HG03175 (cell line): ENCODE data around the gene TESK2.
"Not testable (repeated sequence)": the region's sequence is repeated elsewhere in the genome, so short reads cannot be mapped to it uniquely, and the experiment has no call there.

ENCODE experiments used
- ATAC-seq: cut with Tn5 transposase; IDR thresholded peaks from one replicate; pipeline ENCODE4 v1.9.1; 2021; ENCODE audit warnings: mild to moderate bottlenecking, moderate library complexity; ENCODE audit not compliant: unreplicated experiment

TESK2 gene, protein sequence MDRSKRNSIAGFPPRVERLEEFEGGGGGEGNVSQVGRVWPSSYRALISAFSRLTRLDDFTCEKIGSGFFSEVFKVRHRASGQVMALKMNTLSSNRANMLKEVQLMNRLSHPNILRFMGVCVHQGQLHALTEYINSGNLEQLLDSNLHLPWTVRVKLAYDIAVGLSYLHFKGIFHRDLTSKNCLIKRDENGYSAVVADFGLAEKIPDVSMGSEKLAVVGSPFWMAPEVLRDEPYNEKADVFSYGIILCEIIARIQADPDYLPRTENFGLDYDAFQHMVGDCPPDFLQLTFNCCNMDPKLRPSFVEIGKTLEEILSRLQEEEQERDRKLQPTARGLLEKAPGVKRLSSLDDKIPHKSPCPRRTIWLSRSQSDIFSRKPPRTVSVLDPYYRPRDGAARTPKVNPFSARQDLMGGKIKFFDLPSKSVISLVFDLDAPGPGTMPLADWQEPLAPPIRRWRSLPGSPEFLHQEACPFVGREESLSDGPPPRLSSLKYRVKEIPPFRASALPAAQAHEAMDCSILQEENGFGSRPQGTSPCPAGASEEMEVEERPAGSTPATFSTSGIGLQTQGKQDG

DNA sequence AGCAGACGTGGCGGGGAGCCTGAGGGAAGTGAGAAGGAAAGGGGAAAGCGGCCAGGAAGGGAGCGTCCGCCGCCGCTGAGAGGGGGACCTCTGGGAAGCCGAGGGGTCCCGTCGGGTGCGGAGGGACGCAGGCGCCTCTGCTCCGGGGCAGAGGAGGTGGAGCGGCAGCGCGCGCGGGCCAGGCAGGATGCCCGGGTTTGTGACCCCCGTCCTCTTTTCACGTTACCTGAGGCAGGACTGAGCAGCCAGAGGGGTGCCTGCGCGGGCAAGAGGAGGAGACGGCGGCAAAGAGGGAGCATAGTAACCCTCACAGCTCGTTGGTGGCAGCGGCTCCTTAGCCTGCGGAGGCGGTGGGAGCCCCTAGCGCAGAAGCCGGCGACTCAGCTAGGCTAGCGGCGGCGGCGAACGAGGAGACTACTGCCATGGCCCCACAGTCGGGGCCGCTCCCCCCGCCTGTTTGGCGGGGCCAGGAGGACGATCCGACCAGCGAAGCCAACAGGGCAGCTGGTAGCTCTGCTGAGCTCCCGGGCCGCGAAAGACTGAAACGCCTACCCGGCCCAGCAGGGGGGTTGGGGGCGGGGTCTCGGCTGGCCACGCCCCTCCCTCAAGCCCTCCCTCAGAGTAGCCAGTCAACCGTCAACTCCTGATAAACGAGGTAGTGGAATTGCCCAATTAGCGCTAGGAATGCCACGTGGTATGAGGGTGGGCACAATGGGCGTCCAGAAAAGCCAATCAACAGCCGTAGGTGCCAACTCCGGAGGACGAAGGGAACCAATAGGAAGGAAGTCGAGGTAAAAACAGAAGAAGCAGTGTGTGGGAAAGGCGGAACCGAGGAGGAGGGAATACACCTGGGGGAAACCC, at the start of gene TESK2:
TSS of gene TESK2 (minus strand) at position 538 of the 861 bp plus-strand sequence. CDS start 33,378 bp downstream, outside the sequence.
- peak; percentile 87 for ATAC-seq

DNA sequence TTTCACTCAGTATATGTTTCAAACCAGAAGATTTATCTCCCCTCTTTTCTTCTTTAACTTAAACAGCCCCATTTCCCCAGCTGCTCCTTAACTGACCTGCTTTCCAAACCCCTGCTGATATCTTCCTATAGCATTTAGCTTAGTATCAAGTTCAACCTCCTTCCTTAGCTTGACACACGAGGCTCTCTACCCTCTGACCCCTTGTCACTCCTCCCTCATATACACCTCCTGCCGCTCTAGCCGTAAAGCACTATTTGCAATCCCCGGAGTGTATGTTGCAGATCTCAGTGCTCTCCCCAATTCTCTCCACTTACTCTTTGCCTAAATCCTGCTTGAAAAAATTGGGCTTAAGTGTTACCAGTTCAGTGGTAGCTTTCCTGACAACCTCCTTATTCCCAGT, 45.9 kb upstream of the TESK2 start:
- no peak for ATAC-seq

DNA sequence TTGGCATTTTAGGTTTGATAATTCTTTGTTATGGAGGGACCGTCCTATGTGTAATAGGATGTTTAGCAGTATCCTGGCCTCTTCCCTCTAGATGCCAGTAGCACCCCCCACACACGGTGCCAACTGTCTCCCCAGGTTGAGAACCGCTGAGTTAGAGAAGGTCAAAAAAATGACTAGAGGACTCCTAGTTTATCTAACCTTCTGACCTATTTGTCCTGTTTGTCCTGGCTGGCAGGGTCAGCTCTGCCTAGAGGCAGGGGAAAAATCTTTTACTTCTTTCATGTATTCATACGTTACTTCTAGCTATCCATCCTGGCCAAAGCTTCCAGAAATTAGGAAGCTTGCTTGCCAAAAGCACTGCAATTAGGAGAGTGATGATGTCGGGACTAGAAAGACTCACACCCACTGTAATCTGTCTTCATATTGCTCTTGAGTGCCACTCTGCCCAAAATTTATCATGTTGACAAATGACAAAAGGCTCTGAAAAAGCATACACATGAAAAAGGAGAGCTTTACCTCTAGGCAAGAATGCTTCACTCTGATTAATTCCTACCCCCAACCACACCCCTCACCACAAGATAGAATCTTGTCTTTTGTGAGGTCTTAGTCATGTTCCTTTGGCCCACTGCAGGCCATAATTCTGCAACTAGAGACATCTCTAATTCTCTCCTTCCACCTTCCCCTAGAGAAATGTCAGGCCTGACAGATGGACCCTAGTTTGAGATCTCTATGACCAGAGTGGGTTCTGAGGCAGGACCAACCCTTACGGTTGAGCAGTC, 45.2 kb upstream of the TESK2 start:
- no peak for ATAC-seq

DNA sequence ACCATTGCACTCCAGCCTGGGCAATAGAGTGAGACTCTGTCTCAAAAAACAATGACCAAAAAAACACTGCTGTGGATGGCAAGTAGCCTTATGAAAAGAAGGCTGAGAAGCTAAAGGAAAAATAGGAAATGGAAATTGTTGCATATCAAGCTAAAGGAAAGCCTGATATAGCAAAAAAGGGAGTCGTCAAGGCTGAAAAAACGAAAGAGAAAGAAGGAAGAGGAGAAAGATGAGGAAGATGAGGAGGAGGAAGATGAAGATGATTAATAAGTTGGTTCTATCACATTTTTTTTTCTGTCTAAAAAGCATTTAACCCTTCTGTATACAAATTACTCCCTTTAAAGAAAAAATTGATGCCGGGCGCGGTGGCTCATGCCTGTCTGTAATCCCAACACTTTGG, 40.9 kb upstream of the TESK2 start:
- no peak for ATAC-seq

DNA sequence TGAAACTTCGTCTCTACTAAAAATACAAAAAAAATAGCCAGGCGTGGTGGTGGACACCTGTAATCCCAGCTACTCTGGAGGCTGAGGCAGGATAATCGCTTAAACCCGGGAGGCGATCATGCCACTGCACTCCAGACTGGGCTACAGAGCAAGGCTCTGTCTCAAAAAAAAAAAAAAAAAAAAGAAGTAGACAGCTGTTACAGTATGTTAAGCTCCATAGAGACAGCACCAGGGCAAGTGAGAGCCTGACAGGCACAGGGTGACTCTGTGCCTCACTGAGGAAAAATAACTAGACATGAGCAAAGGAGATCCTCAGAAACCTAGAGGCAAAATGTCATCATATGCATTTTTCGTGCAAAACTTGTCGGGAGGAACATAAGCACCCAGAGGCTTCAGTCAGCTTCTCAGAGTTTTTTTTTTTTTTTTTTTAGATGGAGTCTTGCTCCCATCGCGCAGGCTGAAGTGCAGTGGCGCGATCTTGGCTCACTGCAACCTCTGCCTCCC, 39.7 kb upstream of the TESK2 start:
- ATAC-seq, result no peak

DNA sequence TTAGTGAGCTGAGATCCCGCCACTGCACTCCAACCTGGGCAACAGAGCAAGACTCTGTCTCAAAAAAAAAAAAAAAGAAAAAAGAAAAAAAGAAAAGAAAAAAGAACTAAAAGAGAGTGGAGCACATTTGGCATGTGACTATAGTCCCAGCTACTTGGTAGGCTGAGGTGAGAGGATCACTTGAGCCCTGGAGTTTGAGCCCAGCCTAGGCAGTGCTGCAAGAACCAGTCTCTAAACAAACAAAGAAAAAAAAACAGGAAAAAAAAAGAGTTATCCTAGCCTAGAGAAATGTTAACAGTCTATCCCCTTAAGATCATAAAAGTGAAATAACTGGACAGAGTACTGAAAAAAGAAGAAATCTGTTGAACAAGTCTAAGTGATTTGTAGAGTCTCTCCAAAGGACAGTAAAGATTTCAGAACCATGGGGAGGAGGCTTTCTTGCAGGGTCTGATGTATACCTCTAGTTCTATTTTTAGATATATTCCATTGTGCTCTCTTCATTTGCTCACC, 35.2 kb upstream of the TESK2 start:
- no peak for ATAC-seq

DNA sequence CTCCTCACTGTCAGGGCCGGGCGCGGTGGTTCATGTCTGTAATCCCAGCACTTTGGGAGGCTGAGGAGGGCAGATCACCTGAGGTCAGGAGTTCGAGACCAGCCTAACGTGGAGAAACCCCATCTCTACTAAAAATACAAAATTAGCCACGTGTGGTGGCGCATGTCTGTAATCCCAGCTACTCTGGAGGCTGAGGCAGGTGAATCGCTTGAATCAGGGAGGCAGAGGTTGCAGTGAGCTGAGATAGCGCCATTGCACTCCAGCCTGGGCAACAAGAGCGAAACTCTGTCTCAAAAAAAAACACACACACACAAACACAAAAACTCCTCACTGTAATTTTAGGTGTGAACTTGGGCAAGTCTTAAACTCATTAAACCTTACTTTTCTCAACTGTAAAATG, 33.0 kb upstream of the TESK2 start:
- not testable (repeated sequence) for ATAC-seq

DNA sequence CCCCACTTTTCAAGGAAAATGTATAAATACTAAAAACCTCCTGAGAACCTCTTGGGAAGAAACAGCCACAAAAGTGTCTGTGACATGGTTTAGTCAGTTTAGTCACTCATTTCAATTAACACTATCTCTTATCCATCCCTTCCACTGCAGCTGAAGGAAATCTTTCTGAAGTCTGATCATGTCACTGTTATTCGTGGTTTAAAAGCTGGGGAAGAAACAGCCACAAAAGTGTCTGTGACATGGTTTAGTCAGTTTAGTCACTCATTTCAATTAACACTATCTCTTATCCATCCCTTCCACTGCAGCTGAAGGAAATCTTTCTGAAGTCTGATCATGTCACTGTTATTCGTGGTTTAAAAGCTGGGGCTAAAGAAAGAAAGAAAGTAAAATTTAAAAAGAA, 32.6 kb upstream of the TESK2 start:
- not testable (repeated sequence) for ATAC-seq

DNA sequence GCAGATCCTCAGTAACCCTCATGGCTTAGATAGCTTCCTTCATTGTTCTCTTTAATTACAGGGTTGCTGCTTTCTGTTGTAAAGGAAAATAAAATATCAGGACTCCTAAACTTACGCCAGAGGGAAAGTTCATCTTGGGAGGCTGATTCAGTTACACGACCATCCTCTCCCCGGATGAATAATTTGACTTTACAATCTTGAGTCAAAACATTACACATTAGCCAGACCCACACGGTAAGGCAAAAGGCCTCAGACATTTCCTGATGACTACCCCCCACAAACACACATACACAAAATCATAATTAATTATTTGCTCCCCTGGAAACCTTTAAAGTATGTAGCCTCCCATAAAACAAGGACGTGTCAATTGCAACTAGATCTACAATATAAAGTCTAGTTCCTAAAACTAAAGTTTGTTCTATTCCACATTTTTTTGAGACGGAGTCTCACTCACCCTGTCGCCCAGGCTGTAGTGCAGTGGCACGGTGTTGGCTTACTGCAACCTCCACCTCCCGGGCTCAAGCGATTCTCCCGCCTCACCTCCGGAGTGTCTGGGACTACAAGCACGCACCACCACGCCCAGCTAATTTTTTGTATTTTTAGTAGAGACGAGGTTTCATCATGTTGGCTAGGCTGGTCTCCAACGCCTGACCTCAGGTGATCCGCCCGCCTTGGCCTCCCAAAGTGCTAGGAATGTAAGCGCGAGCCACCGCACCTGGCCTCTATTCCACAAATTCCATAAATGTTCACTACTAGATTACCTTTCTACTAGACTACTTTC, 31.6 kb upstream of the TESK2 start:
- no peak for ATAC-seq

DNA sequence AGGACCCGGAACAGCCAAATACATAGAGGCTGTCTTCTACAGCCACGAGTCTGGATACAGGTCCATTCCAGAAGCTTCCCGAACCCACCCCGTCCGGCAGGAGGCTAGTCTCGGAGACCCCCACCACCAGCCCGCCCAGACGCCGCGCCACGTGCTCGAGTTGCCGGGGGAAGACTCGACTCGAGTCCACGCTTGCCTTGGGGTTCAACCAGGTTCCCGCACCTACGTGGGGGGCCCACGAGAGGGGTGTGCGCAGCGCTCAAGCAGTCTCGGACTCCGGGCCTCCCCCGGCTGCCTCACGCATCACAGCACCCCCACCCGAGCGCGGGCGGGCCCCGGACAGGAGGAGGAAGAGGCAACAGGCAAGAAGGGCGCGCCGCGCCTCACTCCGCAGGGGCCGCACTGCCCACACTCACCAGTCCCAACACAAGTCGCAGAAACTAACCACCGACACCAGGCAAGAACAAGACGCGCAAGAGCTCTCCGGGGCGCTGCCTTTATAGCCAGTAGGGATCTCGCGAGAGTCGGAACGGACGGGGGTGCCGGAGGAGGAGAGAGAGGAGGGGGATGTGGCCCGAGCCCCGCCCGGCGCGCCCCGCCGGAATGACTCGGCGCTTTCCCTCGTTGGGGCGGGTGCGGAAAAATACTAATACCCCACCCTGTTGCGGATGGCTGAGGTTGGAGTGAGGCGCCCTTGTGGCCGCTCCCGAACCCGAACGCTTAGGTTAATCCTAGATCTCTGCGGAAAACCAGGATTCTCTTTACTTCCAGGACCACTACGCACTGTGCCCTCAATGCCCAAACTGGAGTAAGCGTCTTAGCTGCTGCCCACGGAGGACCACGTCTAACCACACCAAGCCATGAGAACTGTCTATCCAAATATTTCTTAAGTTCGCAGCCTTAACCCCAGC, 30.7 kb upstream of the TESK2 start, which contains the start of gene PRDX1:
TSS of gene PRDX1 (minus strand) at position 472 of the 911 bp plus-strand sequence. CDS start 2,841 bp downstream, outside the sequence.
- ATAC-seq, result peak; percentile 84

DNA sequence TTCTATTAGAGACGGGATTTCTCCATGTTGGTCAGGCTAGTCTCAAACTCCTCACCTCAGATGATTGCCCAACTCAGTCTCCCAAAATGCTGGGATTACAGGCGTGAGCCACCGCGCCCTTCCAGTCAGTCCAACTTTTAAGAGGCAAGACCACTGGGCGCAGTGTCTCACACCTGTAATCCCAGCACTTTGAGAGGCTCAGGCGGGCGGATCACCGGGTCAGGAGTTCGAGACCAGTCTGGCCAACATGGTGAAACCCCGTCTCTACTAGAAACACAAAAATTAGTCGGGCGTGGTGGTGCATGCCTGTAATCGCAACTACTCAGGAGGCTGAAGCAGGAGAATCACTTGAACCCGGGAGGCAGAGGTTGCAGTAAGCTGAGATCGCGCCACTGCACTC, 28.8 kb upstream of the TESK2 start:
- ATAC-seq, result not testable (repeated sequence)

DNA sequence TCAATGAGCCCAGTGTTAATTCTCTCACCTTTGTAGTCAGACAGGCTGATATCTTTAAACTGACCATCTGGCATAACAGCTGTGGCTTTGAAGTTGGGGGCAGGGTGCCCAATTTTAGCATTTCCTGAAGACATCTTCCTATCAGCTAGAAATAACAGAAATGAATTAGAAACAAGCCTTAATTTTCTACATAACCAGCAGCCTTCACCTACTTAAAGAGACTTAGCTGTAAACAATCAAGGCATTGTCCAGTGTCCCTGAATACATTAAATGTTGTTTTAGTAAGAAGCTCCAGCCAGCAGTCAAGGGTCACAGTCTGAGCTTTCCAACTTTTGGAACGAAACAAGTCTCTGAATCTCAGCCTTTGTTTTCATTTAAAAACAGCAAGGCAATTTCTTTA, 27.9 kb upstream of the TESK2 start:
- no peak for ATAC-seq

DNA sequence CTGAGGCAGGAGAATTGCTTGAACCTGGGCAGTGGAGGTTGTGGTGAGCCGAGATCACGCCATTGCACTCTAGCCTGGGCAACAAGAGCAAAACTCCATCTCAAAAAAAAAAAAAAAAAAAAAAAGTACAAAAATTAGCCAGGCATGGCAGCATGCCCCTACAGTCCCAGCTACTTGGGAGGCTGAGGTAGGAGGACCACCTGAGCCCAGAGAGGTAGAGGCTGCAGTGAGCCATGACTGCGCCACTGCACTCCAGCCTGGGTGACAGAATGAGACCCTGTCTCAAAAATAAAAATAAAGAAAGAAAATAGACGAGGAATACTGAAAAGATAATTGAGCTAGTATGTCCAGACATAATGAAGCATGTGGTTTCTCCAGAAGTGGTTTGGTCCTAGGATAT, 27.4 kb upstream of the TESK2 start:
- ATAC-seq, result not testable (repeated sequence)

DNA sequence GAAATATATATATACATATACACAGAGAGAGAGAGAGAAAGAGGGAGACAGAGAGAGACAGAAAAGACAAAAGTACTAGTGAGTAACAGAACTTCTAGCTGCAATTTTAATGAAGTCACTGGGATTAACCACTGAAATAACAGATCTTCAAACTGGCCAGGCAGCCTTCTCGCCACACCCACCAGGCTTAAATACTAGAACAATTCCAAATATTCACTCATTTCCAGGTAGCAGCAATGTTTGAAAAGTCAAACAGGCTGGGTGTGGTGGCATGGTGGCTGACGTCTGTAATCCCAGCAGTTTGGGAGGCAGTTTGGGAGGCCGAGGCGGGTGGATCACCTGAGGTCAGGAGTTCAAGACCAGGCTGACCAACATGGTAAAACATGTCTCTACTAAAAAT, 25.5 kb upstream of the TESK2 start:
- ATAC-seq, result no peak

DNA sequence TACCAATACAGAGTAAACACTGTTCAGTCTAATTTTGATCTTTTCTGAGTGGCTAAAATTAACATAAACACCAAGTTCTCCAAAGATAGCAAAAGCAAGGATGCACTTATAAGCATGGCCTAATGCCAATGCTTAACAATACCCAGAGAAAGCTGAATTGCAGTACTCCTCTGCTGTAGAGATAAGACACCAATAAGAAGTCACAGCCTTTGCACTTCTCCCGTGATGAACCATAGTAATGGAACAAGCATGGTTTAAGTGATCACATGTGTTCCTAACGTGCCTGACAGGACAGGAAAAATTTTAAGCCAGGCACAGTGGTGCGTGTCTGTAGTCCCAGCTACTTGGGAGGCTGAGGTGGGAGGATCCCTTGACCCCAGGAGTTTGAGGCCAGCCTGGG, 25.1 kb upstream of the TESK2 start:
- ATAC-seq, result no peak

DNA sequence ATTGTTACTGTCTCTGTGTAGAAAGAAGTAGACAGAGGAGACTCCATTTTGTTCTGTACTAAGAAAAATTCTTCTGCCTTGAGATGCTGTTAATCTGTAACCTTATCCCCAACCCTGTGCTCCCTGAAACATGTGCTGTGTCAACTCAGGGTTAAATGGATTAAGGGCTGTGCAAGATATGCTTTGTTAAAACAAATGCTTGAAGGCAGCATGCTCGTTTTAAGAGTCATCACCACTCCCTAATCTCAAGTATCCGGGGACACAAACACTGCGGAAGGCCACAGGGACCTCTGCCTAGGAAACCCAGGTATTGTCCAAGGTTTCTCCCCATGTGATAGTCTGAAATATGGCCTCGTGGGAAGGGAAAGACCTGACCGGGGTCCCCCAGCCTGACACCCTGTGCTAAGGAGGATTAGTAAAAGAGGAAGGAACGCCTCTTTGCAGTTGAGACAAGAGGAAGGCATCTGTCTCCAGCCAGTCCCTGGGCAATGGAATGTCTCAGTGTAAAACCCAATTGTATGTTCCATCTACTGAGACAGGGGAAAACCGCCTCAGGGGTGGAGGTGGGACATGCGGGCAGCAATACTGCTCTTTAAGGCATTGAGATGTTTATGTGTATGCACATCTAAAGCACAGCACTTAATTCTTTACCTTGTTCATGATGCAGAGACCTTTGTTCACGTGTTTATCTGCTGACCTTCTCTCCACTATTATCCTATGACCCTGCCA, 22.7 kb upstream of the TESK2 start:
- not testable (repeated sequence) for ATAC-seq

DNA sequence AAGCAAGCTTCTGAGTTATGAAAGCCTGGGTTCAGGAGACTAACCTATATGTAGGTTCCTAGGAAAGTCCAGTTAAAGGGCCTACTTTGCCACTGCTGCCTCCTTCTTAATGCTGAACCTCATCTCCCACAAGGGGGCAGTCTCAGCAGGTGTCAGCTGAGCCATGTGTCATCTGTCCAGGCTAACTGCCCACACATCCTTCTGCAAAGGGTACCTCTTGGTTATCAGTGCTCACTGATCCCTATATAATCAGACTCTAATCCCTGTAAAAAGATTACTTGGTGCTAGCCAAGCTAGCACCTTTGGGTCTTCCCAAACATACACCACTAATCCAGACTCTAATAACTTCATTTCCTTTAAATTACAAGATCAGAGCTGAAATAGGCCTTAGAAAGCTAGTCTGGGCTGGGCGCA, 21.7 kb upstream of the TESK2 start:
- ATAC-seq, result no peak
